ENCODE data around the gene RIMS4. TPM values are rescaled to one million over a fixed set of nuclear protein-coding genes. Genes with fewer than 3 reads are reported as not detected.
A peak's percentile ranks its signal among the peaks of the same experiment; 100 is the strongest.

The RIMS4 gene
- total RNA-seq, 4 donors from 2014 or later: 1.1 to 5.6 (median 1.9) TPM; not detected in 1

- DNase-seq: no peak
- no peak for TF ChIP-seq POLR2A (IDR thresholded peaks at IDR 0.05)
- TF ChIP-seq EP300 (IDR thresholded peaks at IDR 0.05; ENCODE audit: low read depth): no peak
- no peak for TF ChIP-seq CTCF (IDR thresholded peaks at IDR 0.05)
- no peak for TF ChIP-seq POLR2AphosphoS5 (IDR thresholded peaks at IDR 0.05)
- intact Hi-C loops (cut with DNase I; ENCODE audit: low total_unique reads): no loop called here
- Histone ChIP-seq H3K4me3 (no peak overlapping the region), H3K9me3 (no peaks in the 10 kb centered on the region), H3K4me1 (peaks cover 0 to 12% (median 6%) of the 10 kb centered on the region in 4 donors), H3K27ac (no peak overlapping the region), H3K36me3 (no peaks in the 10 kb centered on the region), H3K27me3 (no peaks in the 10 kb centered on the region)
- 81% methylated on average over 9 of the region's 9 CpGs; no CpG with 5 or more reads in 1 of the 2 donors for WGBS, 2 donors (ENCODE audit: low coverage in 1 of 2)
- in situ Hi-C loops (cut with MboI; ENCODE audit: low pct_ligation_motif_present in 1 of 4, low pct_unique_long_range_greater_than_20kb in 1 of 4, low sequenced_read_pairs in 3 of 4): no loop called here
Observed at GRCh38 chr20:44703956-44704488, 106.3 kb downstream of the RIMS4 start.

GRCh38 chr20:44703183-44703925 is 107.0 kb downstream of the RIMS4 start:
- Histone ChIP-seq H3K9me3 (no peaks in the 10 kb centered on the region), H3K27ac (peak overlapping the region in 2 of 4 donors; percentile 33 to 48), H3K27me3 (no peaks in the 10 kb centered on the region), H3K36me3 (no peaks in the 10 kb centered on the region), H3K4me3 (no peak overlapping the region), H3K4me1 (peaks cover 0 to 12% (median 6%) of the 10 kb centered on the region in 4 donors)
- TF ChIP-seq POLR2A (IDR thresholded peaks at IDR 0.05): no peak
- no peak for TF ChIP-seq CTCF (IDR thresholded peaks at IDR 0.05)
- DNase-seq: no peak
- intact Hi-C loops (cut with DNase I; ENCODE audit: low total_unique reads) (no loop called here), in situ Hi-C loops (cut with MboI; ENCODE audit: low pct_ligation_motif_present in 1 of 4, low pct_unique_long_range_greater_than_20kb in 1 of 4, low sequenced_read_pairs in 3 of 4) (no loop called here)
- WGBS, 2 donors (ENCODE audit: low coverage in 1 of 2): 60 to 100% methylated on average over 1 to 12 of the region's 12 CpGs

- DNase-seq: peak; percentile 64
- intact Hi-C loops (cut with DNase I; ENCODE audit: low total_unique reads): no loop called here
- Histone ChIP-seq H3K4me3 (no peak overlapping the region), H3K27ac (peak overlapping the region in 3 of 4 donors; percentile 33 to 51 (median 48)), H3K9me3 (no peaks in the 10 kb centered on the region), H3K27me3 (no peaks in the 10 kb centered on the region), H3K36me3 (no peaks in the 10 kb centered on the region), H3K4me1 (peaks cover 0 to 12% (median 6%) of the 10 kb centered on the region in 4 donors)
- 37% methylated on average over 9 of the region's 9 CpGs; no CpG with 5 or more reads in 1 of the 2 donors for WGBS, 2 donors (ENCODE audit: low coverage in 1 of 2)
- in situ Hi-C loops (cut with MboI; ENCODE audit: low pct_ligation_motif_present in 1 of 4, low pct_unique_long_range_greater_than_20kb in 1 of 4, low sequenced_read_pairs in 3 of 4): no loop called here
- TF ChIP-seq POLR2AphosphoS5 (IDR thresholded peaks at IDR 0.05): peak; percentile 34 to 72 (median 47)
- TF ChIP-seq POLR2A (IDR thresholded peaks at IDR 0.05): no peak
Observed at GRCh38 chr20:44702776-44703175, 107.6 kb downstream of the RIMS4 start.

GRCh38 chr20:44701858-44702256 is 108.5 kb downstream of the RIMS4 start:
- Histone ChIP-seq H3K27me3 (no peaks in the 10 kb centered on the region), H3K4me3 (no peak overlapping the region), H3K4me1 (peaks cover 0 to 12% (median 6%) of the 10 kb centered on the region in 4 donors), H3K27ac (no peak overlapping the region), H3K36me3 (no peaks in the 10 kb centered on the region), H3K9me3 (no peaks in the 10 kb centered on the region)
- intact Hi-C loops (cut with DNase I; ENCODE audit: low total_unique reads) (no loop called here), in situ Hi-C loops (cut with MboI; ENCODE audit: low pct_ligation_motif_present in 1 of 4, low pct_unique_long_range_greater_than_20kb in 1 of 4, low sequenced_read_pairs in 3 of 4) (no loop called here)
- TF ChIP-seq POLR2AphosphoS5 (IDR thresholded peaks at IDR 0.05): no peak
- no peak for TF ChIP-seq EP300 (IDR thresholded peaks at IDR 0.05; ENCODE audit: low read depth)
- no peak for TF ChIP-seq CTCF (IDR thresholded peaks at IDR 0.05)
- no peak for TF ChIP-seq POLR2A (IDR thresholded peaks at IDR 0.05)
- DNase-seq: no peak
- WGBS, 2 donors (ENCODE audit: low coverage in 1 of 2): 67 to 78% methylated on average over 1 to 7 of the region's 7 CpGs

Other genes with a start within 250 kb of the RIMS4 start
- gene PKIG, start 228.0 kb downstream of the RIMS4 start, total RNA-seq: 100 to 1,000 TPM in 1 of 4 donors, 10 to 100 TPM in 3; 40.8 to 106 (median 80.4) TPM
- 1 to 10 TPM; 2.6 to 5.4 (median 2.9) TPM for gene ADA, start 158.8 kb downstream of the RIMS4 start, total RNA-seq
- gene CCN5, start 95.2 kb downstream of the RIMS4 start, total RNA-seq: 10 to 100 TPM in 3 of 4 donors, 1 to 10 TPM in 1; 9.5 to 20.6 (median 15.9) TPM
- gene KCNK15, start 64.7 kb downstream of the RIMS4 start, total RNA-seq: 1 to 10 TPM in 1 of 4 donors, under 1 TPM in 1, not detected in 2; 0.27 to 1.3 TPM
- 100 to 1,000 TPM in 2 of 4 donors, 10 to 100 TPM in 2; 73.2 to 170 (median 117) TPM for gene YWHAB, start 75.2 kb upstream of the RIMS4 start, total RNA-seq
- 100 to 1,000 TPM in 1 of 4 donors, 10 to 100 TPM in 3; 12.0 to 112 (median 31.6) TPM for gene PABPC1L, start 99.5 kb upstream of the RIMS4 start, total RNA-seq
- 10 to 100 TPM in 2 of 4 donors, 1 to 10 TPM in 2; 1.2 to 14.8 (median 9.4) TPM for gene TOMM34, start 149.9 kb upstream of the RIMS4 start, total RNA-seq
- 10 to 100 TPM; 30.3 to 78.1 (median 38.3) TPM for gene STK4, start 156.0 kb upstream of the RIMS4 start, total RNA-seq